ENCODE results near the gene ZNF732. TPM values are rescaled to one million over a fixed set of nuclear protein-coding genes. Genes with fewer than 3 reads are reported as not detected.

ZNF732 gene
- total and polyA plus RNA-seq, 2 of the 8 experiments (the other 6 are each of a cell fraction or from before 2014, with no cell fraction given): 1.9 to 35.7 TPM

DNA sequence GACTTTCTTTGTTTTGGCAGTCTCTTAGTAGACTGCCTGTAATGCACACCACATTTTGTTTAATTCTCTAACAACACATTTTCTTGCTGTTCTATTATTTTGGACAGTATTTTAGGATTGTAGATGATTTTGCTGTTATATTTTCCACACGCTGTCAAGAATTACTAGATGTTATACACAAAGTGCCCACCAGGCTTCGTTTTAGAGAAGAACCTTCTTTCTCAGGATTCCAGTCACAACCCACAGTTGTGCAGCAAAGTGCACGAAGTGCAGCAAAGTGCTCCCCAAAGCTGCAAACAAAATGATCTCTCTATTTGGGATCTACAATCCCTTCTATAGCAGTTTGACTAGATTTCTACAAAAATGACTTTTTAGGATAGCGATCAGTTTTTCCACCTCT lies 34.7 kb upstream of the ZNF732 start:
- no peak overlapping the region for H2BK12ac ChIP-seq (ENCODE audit: low read depth, low read length)
- H3K9ac ChIP-seq (replicated peaks in 1 of 4; ENCODE audit: extremely low read depth in 1 of 4, low read depth in 3 of 4, low read length in 3 of 4): no peak overlapping the region
- H2BK120ac ChIP-seq (replicated peaks; ENCODE audit: low read depth, low read length): no peak overlapping the region
- peaks cover 15 to 59% of the 10 kb centered on the region in 2 experiments for H3K79me2 ChIP-seq (ENCODE audit: control insufficient read depth in 1 of 2, insufficient read depth in 2 of 2, low read length in 2 of 2)
- H2BK5ac ChIP-seq (ENCODE audit: low read depth, low read length): no peak overlapping the region
- H3K27me3 ChIP-seq (replicated peaks in 1 of 4; ENCODE audit: control insufficient read depth in 3 of 4, extremely low read depth in 1 of 4, insufficient read depth in 3 of 4, low read length in 3 of 4): peaks cover 0 to 11% (median 6%) of the 10 kb centered on the region in 4 experiments; a peak in 4 of 7 replicates
- no peak overlapping the region for H2AK5ac ChIP-seq (ENCODE audit: low read depth, low read length)
- H3K36me3 ChIP-seq (ENCODE audit: control insufficient read depth in 2 of 4, insufficient read depth in 4 of 4, low read length in 3 of 4): peaks cover 0 to 13% (median 7%) of the 10 kb centered on the region in 4 experiments; a peak in 5 of 8 replicates
- no peak overlapping the region for H2BK15ac ChIP-seq (ENCODE audit: low read length)
- no peak overlapping the region; a peak in 1 of 4 replicates for H3K4me2 ChIP-seq (ENCODE audit: insufficient read depth in 1 of 2, low read depth in 2 of 2, low read length in 2 of 2)
- peaks cover 2 to 11% (median 4%) of the 10 kb centered on the region in 4 experiments; a peak in 6 of 7 replicates for H3K4me1 ChIP-seq (replicated peaks in 1 of 4; ENCODE audit: control insufficient read depth in 3 of 4, insufficient read depth in 4 of 4, low read length in 3 of 4)
- H3K4ac ChIP-seq (replicated peaks; ENCODE audit: insufficient read length, low read depth, low read length): no peak overlapping the region
- H3K23ac ChIP-seq (ENCODE audit: insufficient read length): no peak overlapping the region
- H3K4me3 ChIP-seq (ENCODE audit: extremely low read depth in 1 of 4, insufficient read depth in 2 of 4, low read depth in 3 of 4, low read length in 4 of 4): no peak overlapping the region
- H2AFZ ChIP-seq (ENCODE audit: low read length): no peak overlapping the region
- peaks cover 2 to 17% of the 10 kb centered on the region in 2 experiments for H4K20me1 ChIP-seq (replicated peaks in 1 of 2; ENCODE audit: control insufficient read depth in 1 of 2, insufficient read depth in 2 of 2, low read length in 2 of 2)
- DNase-seq (ENCODE audit: low read depth in 1 of 2, low spot score in 2 of 2) (no peak), FAIRE-seq (peak; percentile 73)
- TF ChIP-seq CTCF (IDR thresholded peaks at IDR 0.05; ENCODE audit: control extremely low read depth in 1 of 3, insufficient read depth in 1 of 3, low read depth in 1 of 3, low read length in 3 of 3) (peak in 1 of 3 experiments; percentile 34; a peak in 2 of 4 replicates), RAD21 (IDR thresholded peaks at IDR 0.05 in 1 of 2, conservative IDR thresholded peaks at IDR 0.05 in 1 of 2; ENCODE audit: low read depth in 2 of 2, low read length in 2 of 2) (peak; percentile 13 to 21; a peak in 3 of 4 replicates), POLR2AphosphoS5 (IDR thresholded peaks at IDR 0.05; ENCODE audit: low read depth, low read length) (no peak)
- no peak overlapping the region for H3K56ac ChIP-seq (replicated peaks; ENCODE audit: insufficient read length, low read depth, low read length)
- H3K27ac ChIP-seq (ENCODE audit: low read depth, low read length): no peak overlapping the region
- ChIA-PET CTCF (ENCODE audit: partially characterized antibody) (interaction anchor here (0.9 to 1.8 kb wide), 4 partner anchors 10 to 44 kb away, joined by 3 to 7 read pairs (median 4); no protein-coding TSS in a partner anchor), POLR2A (ENCODE audit: partially characterized antibody) (interaction anchor here (0.6 to 2.7 kb wide), 4 partner anchors 10 to 133 kb away, joined by 3 to 18 read pairs (median 9); partner anchors contain the start of gene ZNF732)
- H3K9me3 ChIP-seq (ENCODE audit: insufficient read depth in 2 of 2, low read depth in 1 of 2, low read length in 1 of 2): no peaks in the 10 kb centered on the region
- no peak overlapping the region for H4K5ac ChIP-seq (ENCODE audit: insufficient read length, low read depth, low read length)
- H3K18ac ChIP-seq (ENCODE audit: extremely low read depth, low read length): no peak overlapping the region
- H3K79me1 ChIP-seq (ENCODE audit: low read depth, low read length): peaks cover 22% of the 10 kb centered on the region
- no peak overlapping the region for H2BK20ac ChIP-seq (ENCODE audit: low read length)
- H3K14ac ChIP-seq (ENCODE audit: insufficient read length): no peak overlapping the region
- H4K91ac ChIP-seq (replicated peaks; ENCODE audit: insufficient read length, low read length): no peak overlapping the region
- H3K23me2 ChIP-seq (ENCODE audit: low read depth, low read length): peaks cover 13% of the 10 kb centered on the region
- no peak overlapping the region for H4K8ac ChIP-seq (ENCODE audit: extremely low read depth, insufficient read depth, low read length)
- WGBS, 2 experiments (ENCODE audit: extremely low coverage in 1 of 2, insufficient coverage in 1 of 2, insufficient read length in 1 of 2, insufficient replicate concordance in 2 of 2, low coverage in 1 of 2, low lambda C conversion rate in 2 of 2, missing lambda C conversion rate in 1 of 2): 81% methylated on average over 4 of the region's 4 CpGs; no CpG with 5 or more reads in 1 of the 2 experiments

All from H1 (cell line).